ENCODE results near the gene CDH4. TPM values are rescaled to one million over a fixed set of nuclear protein-coding genes. Genes with fewer than 3 reads are reported as not detected.

Gene CDH4
- polyA plus RNA-seq, 1 donor (not counting 4 experiments of a cell fraction or from before 2014, with no cell fraction given) = 2.2 TPM

DNA sequence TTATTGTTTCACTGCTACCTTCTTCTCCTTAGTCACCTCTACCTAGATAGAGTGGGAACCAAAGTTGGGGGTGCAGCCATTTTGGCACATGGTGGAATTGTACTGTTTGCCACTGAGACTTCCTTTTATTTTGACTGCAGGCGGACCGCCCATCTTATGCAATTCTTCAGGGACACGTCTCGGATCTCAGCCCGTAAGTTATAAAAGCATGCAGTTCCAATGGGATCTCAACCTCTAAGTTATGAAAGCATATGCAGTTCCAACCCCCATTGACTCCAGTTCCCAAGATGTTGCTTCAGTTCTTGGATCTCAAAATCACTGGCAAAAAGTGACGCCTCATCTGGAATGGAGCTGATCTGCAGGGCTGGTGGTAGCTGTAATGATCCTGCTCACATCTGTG, 41.2 kb upstream of the CDH4 start:
- Histone ChIP-seq H3K4me1 (ENCODE audit: control insufficient read depth, extremely low read depth, insufficient read depth, low read length) (no peaks in the 10 kb centered on the region), H3K27ac (ENCODE audit: control insufficient read depth, insufficient read depth, low read length) (no peak overlapping the region), H3K27me3 (ENCODE audit: control insufficient read depth, extremely low read depth, insufficient read depth, low read length) (peaks cover 30% of the 10 kb centered on the region), H3K9me3 (ENCODE audit: control insufficient read depth, low read depth, low read length) (no peaks in the 10 kb centered on the region), H3K4me2 (ENCODE audit: control insufficient read depth, extremely low read depth, insufficient read depth, low read depth, low read length) (no peak overlapping the region), H2AFZ (ENCODE audit: control insufficient read depth, low read length) (no peak overlapping the region), H4K20me1 (ENCODE audit: control insufficient read depth, extremely low read depth, insufficient read depth, low read length) (no peaks in the 10 kb centered on the region), H3K9me1 (ENCODE audit: control insufficient read depth, extremely low read depth, insufficient read depth, low read length) (no peaks in the 10 kb centered on the region), H3K4me3 (ENCODE audit: control insufficient read depth in 2 of 3, extremely low read depth in 1 of 3, insufficient read depth in 2 of 3, low read depth in 1 of 3, low read length in 3 of 3) (no peak overlapping the region), H3K36me3 (ENCODE audit: control insufficient read depth in 2 of 2, extremely low read depth in 1 of 2, insufficient read depth in 2 of 2, low read length in 2 of 2) (no peaks in the 10 kb centered on the region), H3K9ac (ENCODE audit: control insufficient read depth, extremely low read depth, insufficient read depth, low read length) (no peak overlapping the region), H3K79me2 (ENCODE audit: control insufficient read depth, insufficient read depth, low read length) (no peaks in the 10 kb centered on the region)
- no peak for FAIRE-seq
- no peak for TF ChIP-seq EZH2 (IDR thresholded peaks at IDR 0.05; ENCODE audit: low read length)
- TF ChIP-seq, protein P1, sequence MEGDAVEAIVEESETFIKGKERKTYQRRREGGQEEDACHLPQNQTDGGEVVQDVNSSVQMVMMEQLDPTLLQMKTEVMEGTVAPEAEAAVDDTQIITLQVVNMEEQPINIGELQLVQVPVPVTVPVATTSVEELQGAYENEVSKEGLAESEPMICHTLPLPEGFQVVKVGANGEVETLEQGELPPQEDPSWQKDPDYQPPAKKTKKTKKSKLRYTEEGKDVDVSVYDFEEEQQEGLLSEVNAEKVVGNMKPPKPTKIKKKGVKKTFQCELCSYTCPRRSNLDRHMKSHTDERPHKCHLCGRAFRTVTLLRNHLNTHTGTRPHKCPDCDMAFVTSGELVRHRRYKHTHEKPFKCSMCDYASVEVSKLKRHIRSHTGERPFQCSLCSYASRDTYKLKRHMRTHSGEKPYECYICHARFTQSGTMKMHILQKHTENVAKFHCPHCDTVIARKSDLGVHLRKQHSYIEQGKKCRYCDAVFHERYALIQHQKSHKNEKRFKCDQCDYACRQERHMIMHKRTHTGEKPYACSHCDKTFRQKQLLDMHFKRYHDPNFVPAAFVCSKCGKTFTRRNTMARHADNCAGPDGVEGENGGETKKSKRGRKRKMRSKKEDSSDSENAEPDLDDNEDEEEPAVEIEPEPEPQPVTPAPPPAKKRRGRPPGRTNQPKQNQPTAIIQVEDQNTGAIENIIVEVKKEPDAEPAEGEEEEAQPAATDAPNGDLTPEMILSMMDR (optimal IDR thresholded peaks at IDR 0.05 in 1 of 3, IDR thresholded peaks at IDR 0.05 in 1 of 3, conservative IDR thresholded peaks at IDR 0.05 in 1 of 3; ENCODE audit: extremely low read depth in 1 of 3, insufficient read depth in 2 of 3, low read length in 3 of 3) = no peak
- no peak for DNase-seq (ENCODE audit: low read depth, low spot score)
- dilution Hi-C loops (cut with MboI; ENCODE audit: extremely low pct_ligation_motif_present, low sequenced_read_pairs) = no loop called here

DNA sequence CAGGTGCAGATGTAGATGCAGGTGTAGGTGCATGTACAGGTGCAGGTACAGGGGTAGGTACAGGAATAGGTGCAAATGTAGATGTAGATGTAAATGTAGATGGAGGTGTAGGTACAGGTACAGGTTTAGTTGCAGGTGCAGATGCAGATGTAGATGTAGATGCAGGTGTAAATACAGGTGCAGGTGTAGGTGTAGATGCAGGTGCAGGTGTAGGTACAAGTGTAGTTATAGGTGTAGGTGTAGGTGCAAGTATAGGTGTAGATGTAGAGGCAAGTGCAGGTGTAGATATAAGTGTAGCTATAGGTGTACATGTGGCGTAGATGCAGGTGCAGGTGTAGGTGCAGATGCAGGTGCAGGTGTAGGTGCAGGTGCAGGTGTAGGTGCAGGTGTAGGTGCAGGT, 34.2 kb upstream of the CDH4 start:
- no peak overlapping the region for H3K9ac ChIP-seq (ENCODE audit: control insufficient read depth, extremely low read depth, insufficient read depth, low read length)
- H3K9me1 ChIP-seq (ENCODE audit: control insufficient read depth, extremely low read depth, insufficient read depth, low read length) = no peaks in the 10 kb centered on the region
- H3K4me2 ChIP-seq (ENCODE audit: control insufficient read depth, extremely low read depth, insufficient read depth, low read depth, low read length) = no peak overlapping the region
- no peak for FAIRE-seq
- H3K4me1 ChIP-seq (ENCODE audit: control insufficient read depth, extremely low read depth, insufficient read depth, low read length) = peaks cover 6% of the 10 kb centered on the region
- no peak for DNase-seq (ENCODE audit: low read depth, low spot score)
- dilution Hi-C loops (cut with MboI; ENCODE audit: extremely low pct_ligation_motif_present, low sequenced_read_pairs) = no loop called here
- no peaks in the 10 kb centered on the region for H3K36me3 ChIP-seq (ENCODE audit: control insufficient read depth in 2 of 2, extremely low read depth in 1 of 2, insufficient read depth in 2 of 2, low read length in 2 of 2)
- H3K27ac ChIP-seq (ENCODE audit: control insufficient read depth, insufficient read depth, low read length) = no peak overlapping the region
- H3K79me2 ChIP-seq (ENCODE audit: control insufficient read depth, insufficient read depth, low read length) = no peaks in the 10 kb centered on the region
- peaks cover 37% of the 10 kb centered on the region for H3K27me3 ChIP-seq (ENCODE audit: control insufficient read depth, extremely low read depth, insufficient read depth, low read length)
- no peak overlapping the region for H2AFZ ChIP-seq (ENCODE audit: control insufficient read depth, low read length)
- H4K20me1 ChIP-seq (ENCODE audit: control insufficient read depth, extremely low read depth, insufficient read depth, low read length) = no peaks in the 10 kb centered on the region
- TF ChIP-seq, protein P1 (optimal IDR thresholded peaks at IDR 0.05 in 1 of 3, IDR thresholded peaks at IDR 0.05 in 1 of 3, conservative IDR thresholded peaks at IDR 0.05 in 1 of 3; ENCODE audit: extremely low read depth in 1 of 3, insufficient read depth in 2 of 3, low read length in 3 of 3) = no peak
- no peak for TF ChIP-seq EZH2 (IDR thresholded peaks at IDR 0.05; ENCODE audit: low read length)
- H3K9me3 ChIP-seq (ENCODE audit: control insufficient read depth, low read depth, low read length) = no peaks in the 10 kb centered on the region
- no peak overlapping the region for H3K4me3 ChIP-seq (ENCODE audit: control insufficient read depth in 2 of 3, extremely low read depth in 1 of 3, insufficient read depth in 2 of 3, low read depth in 1 of 3, low read length in 3 of 3)

All from keratinocyte (primary cell).